ENCODE data around the gene CLEC7A.

- TF ChIP-seq EZH2 (IDR thresholded peaks at IDR 0.05; ENCODE audit: borderline replicate concordance) = no peak
- TF ChIP-seq, protein P1, sequence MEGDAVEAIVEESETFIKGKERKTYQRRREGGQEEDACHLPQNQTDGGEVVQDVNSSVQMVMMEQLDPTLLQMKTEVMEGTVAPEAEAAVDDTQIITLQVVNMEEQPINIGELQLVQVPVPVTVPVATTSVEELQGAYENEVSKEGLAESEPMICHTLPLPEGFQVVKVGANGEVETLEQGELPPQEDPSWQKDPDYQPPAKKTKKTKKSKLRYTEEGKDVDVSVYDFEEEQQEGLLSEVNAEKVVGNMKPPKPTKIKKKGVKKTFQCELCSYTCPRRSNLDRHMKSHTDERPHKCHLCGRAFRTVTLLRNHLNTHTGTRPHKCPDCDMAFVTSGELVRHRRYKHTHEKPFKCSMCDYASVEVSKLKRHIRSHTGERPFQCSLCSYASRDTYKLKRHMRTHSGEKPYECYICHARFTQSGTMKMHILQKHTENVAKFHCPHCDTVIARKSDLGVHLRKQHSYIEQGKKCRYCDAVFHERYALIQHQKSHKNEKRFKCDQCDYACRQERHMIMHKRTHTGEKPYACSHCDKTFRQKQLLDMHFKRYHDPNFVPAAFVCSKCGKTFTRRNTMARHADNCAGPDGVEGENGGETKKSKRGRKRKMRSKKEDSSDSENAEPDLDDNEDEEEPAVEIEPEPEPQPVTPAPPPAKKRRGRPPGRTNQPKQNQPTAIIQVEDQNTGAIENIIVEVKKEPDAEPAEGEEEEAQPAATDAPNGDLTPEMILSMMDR (IDR thresholded peaks at IDR 0.05; ENCODE audit: poor library complexity) = no peak
Measured at GRCh38 chr12:10131111-10131690, 1.2 kb upstream of the CLEC7A start.

All from hepatocyte (in vitro differentiated cells).